Measurements from ENCODE around the gene DCUN1D4. TPM values are rescaled to one million over a fixed set of nuclear protein-coding genes. Genes with fewer than 3 reads are reported as not detected.
"Not testable (repeated sequence)": the region's sequence is repeated elsewhere in the genome, so short reads cannot be mapped to it uniquely, and the experiment has no call there.

The DCUN1D4 gene
- total and polyA plus RNA-seq, 9 donors, result 18.5 to 25.8 (median 21.7) TPM

DNA sequence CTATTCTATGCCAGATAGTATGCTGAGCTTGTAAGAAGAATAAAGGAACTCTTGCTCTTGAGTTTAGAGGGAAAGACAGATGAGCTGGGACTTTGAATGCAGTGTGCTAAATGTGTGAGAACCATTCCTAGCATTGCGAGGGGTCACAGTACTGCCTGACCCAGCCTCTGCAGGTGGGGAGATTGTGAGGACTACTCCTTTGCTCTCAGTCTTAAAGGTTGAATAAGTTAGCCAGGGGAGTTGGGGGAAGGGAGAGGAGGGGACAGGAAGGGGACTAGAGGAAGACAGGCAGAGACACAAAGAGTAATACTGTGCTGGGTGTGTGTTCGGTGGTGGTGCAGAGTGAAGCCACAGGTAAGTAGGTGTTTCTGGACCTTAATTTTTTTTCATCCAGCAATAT, 41.7 kb downstream of the DCUN1D4 start:
- Histone ChIP-seq H3K4me3 (ENCODE audit: low read length) (no peak overlapping the region), H3K27me3 (ENCODE audit: control insufficient read depth, insufficient read depth, low read length) (no peaks in the 10 kb centered on the region), H3K27ac (ENCODE audit: low read length) (no peak overlapping the region), H3K36me3 (ENCODE audit: control insufficient read depth, insufficient read depth, low read length) (peaks cover 20% of the 10 kb centered on the region), H3K4me1 (ENCODE audit: control insufficient read depth, insufficient read depth, low read length) (no peaks in the 10 kb centered on the region), H3K9me3 (replicated peaks; ENCODE audit: control insufficient read depth, low read depth, low read length) (no peaks in the 10 kb centered on the region)
- DNase-seq, result no peak
- 100% methylated on average over 1 of the region's 2 CpGs for WGBS (ENCODE audit: insufficient coverage)

DNA sequence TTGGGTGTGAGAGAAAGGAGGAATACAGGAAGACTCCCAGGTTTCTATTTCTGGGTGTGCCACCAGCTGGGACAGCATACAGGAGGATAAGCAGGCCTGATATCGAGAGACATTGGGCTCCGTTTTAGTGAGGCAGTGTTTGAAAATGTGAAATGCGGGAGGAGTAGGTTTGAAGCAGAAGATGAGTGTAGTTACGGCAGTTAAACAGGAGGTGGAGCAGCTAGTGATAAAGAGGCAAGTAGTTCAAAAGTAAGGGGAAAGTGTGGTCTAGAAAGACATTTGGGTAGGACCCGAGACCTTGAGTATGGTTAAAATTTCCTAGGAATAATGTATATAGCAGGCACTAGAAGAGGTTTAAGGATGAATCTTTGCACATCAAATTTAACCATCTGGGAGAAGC, 42.4 kb downstream of the DCUN1D4 start:
- Histone ChIP-seq H3K27me3 (ENCODE audit: control insufficient read depth, insufficient read depth, low read length) (no peaks in the 10 kb centered on the region), H3K36me3 (ENCODE audit: control insufficient read depth, insufficient read depth, low read length) (peaks cover 21% of the 10 kb centered on the region)
- WGBS (ENCODE audit: insufficient coverage), result 65% methylated on average over 4 of the region's 5 CpGs

DNA sequence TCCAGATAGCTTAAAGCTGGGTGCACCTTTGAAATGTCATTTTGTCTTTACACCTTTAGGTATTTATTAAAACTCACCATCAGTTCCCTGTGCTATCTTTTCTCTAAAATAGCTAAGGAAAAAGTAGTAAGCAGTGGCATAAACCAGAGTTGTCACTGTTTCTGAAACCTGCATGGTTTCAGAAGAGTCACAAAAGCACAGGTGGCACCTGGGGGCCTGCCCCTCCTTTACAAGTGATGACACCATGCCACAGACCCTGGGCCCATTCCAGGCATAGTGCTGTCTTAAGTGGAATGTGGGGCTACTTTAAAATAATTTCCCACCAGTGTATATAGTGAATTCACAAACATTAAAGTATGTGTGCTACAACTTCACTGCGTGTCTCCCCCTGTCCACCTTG, 47.8 kb downstream of the DCUN1D4 start:
- WGBS (ENCODE audit: insufficient coverage), result no CpG with 5 or more reads among the region's 1 CpG
- H3K36me3 ChIP-seq (ENCODE audit: control insufficient read depth, insufficient read depth, low read length), result peaks cover 21% of the 10 kb centered on the region
- no peak for DNase-seq

More for the DNA sequence above, 42.4 kb downstream of the DCUN1D4 start:
- Histone ChIP-seq H3K9me3 (replicated peaks; ENCODE audit: control insufficient read depth, low read depth, low read length) (no peaks in the 10 kb centered on the region), H3K4me1 (ENCODE audit: control insufficient read depth, insufficient read depth, low read length) (no peaks in the 10 kb centered on the region), H3K27ac (ENCODE audit: low read length) (no peak overlapping the region), H3K4me3 (ENCODE audit: low read length) (no peak overlapping the region)
- peak; percentile 12 for DNase-seq

DNA sequence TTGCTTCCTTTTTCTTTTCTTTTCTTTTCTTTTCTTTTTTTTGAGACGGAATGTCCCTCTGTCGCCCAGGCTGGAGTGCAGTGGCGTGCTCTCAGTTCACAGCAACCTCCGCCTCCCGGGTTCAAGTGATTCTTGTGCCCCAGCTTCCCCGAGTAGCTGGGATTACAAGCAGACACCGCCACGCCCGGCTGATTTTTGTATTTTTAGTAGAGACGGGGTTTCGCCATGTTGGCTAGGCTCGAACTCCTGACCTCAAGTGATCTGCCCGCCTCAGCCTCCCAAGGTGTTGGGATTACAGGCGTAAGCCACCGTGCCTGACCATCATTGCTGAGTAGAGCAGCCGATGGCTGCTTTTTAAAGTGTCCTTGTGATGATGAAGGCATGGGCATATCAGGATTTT, 50.4 kb downstream of the DCUN1D4 start:
- not testable (repeated sequence) for H3K4me3 ChIP-seq (ENCODE audit: low read length); H3K27me3 ChIP-seq (ENCODE audit: control insufficient read depth, insufficient read depth, low read length); H3K9me3 ChIP-seq (replicated peaks; ENCODE audit: control insufficient read depth, low read depth, low read length); H3K4me1 ChIP-seq (ENCODE audit: control insufficient read depth, insufficient read depth, low read length); DNase-seq; H3K27ac ChIP-seq (ENCODE audit: low read length)
- peaks cover 23% of the 10 kb centered on the region for H3K36me3 ChIP-seq (ENCODE audit: control insufficient read depth, insufficient read depth, low read length)
- WGBS (ENCODE audit: insufficient coverage), result 94% methylated on average over 13 of the region's 16 CpGs

More for the DNA sequence above, 47.8 kb downstream of the DCUN1D4 start:
- H3K4me1 ChIP-seq (ENCODE audit: control insufficient read depth, insufficient read depth, low read length), result no peaks in the 10 kb centered on the region
- H3K27ac ChIP-seq (ENCODE audit: low read length), result no peak overlapping the region
- no peak overlapping the region for H3K4me3 ChIP-seq (ENCODE audit: low read length)
- no peaks in the 10 kb centered on the region for H3K27me3 ChIP-seq (ENCODE audit: control insufficient read depth, insufficient read depth, low read length)
- H3K9me3 ChIP-seq (replicated peaks; ENCODE audit: control insufficient read depth, low read depth, low read length), result no peaks in the 10 kb centered on the region

DNA sequence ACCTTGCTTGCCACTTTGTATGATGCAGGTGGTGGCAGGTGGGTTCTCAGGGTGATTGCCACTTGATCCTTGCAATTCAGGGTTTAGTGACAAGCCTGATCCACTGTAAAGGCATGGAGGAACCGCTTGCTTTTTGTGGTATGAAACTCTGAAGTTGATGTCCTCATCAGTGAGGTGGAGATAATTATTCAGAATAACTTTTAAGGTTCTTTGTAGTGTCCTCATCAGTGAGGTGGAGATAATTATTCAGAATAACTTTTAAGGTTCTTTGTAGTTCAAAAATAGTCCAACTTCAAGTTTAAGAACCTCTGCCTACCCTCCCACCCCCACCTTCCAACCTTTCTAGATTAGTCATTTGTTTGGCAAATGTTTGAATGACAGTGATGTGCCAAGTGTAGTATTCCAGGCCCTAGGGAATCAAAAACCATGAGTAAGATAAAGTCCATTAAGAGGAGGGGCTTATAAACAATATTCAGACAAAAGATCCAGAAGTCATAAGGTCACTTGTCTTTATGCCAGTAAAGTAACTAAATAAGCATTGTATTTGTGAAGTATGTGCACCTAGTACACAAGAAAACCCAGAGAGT, 51.2 kb downstream of the DCUN1D4 start:
- WGBS (ENCODE audit: insufficient coverage), result 100% methylated on average over 1 of the region's 1 CpG
- no peak for DNase-seq
- Histone ChIP-seq H3K4me1 (ENCODE audit: control insufficient read depth, insufficient read depth, low read length) (no peaks in the 10 kb centered on the region), H3K27me3 (ENCODE audit: control insufficient read depth, insufficient read depth, low read length) (no peaks in the 10 kb centered on the region), H3K36me3 (ENCODE audit: control insufficient read depth, insufficient read depth, low read length) (peaks cover 19% of the 10 kb centered on the region), H3K27ac (ENCODE audit: low read length) (no peak overlapping the region), H3K4me3 (ENCODE audit: low read length) (no peak overlapping the region), H3K9me3 (replicated peaks; ENCODE audit: control insufficient read depth, low read depth, low read length) (no peaks in the 10 kb centered on the region)

DNA sequence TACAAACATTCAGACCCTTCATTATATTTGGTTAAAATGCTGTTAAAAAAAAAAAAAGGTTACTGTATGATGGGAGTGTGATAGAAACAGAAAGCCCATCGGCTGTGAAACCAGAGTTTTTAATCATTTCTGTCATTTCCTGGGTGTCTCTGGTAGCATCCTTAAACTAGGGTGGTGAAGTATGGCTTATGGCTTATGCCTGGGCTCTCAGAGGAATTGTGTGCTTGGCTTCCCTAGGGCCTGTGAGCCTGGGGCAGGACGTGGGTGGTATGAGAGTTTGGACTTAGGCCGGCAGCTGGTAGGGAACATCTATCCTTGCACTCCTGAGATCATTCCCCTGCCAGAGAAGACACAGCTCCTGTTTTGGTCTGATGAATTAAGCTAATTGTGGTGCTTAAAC, 52.2 kb downstream of the DCUN1D4 start:
- Histone ChIP-seq H3K4me1 (ENCODE audit: control insufficient read depth, insufficient read depth, low read length) (no peaks in the 10 kb centered on the region), H3K4me3 (ENCODE audit: low read length) (no peak overlapping the region), H3K27ac (ENCODE audit: low read length) (no peak overlapping the region), H3K27me3 (ENCODE audit: control insufficient read depth, insufficient read depth, low read length) (no peaks in the 10 kb centered on the region), H3K36me3 (ENCODE audit: control insufficient read depth, insufficient read depth, low read length) (peaks cover 19% of the 10 kb centered on the region), H3K9me3 (replicated peaks; ENCODE audit: control insufficient read depth, low read depth, low read length) (no peaks in the 10 kb centered on the region)
- DNase-seq, result no peak
- 100% methylated on average over 1 of the region's 3 CpGs for WGBS (ENCODE audit: insufficient coverage)

DNA sequence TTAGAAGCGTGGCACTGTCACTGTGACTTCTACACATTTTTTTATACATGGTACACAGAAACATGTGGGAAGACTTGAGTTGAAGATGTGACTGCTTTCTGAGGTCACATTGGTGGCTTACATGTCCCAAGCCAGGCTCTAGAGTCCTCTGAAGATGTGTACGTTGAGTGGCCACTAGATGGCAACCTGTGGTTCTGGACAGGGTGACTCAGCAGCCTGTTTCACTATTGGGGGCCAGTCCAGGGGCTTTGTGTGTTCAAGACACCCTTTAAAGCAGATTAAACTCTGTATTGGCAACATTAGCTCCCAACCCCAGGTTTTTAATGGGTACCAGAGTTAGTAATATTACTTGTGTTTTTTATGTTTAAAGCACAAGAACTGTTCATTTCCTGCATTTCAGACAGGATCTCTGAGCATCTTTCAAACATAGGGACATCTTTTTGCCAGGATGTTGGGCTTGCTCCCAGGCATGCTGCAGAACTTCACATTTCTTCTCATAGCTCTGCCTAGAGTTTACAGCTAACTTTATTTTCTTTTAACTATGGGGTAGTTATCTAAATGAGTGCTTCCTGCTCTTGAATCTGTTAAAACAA, 53.0 kb downstream of the DCUN1D4 start:
- no peaks in the 10 kb centered on the region for H3K27me3 ChIP-seq (ENCODE audit: control insufficient read depth, insufficient read depth, low read length)
- H3K4me1 ChIP-seq (ENCODE audit: control insufficient read depth, insufficient read depth, low read length), result no peaks in the 10 kb centered on the region
- WGBS (ENCODE audit: insufficient coverage), result no CpG with 5 or more reads among the region's 2 CpGs
- H3K4me3 ChIP-seq (ENCODE audit: low read length), result no peak overlapping the region
- peak; percentile 74 for DNase-seq
- H3K27ac ChIP-seq (ENCODE audit: low read length), result no peak overlapping the region
- H3K36me3 ChIP-seq (ENCODE audit: control insufficient read depth, insufficient read depth, low read length), result peaks cover 21% of the 10 kb centered on the region
- no peaks in the 10 kb centered on the region for H3K9me3 ChIP-seq (replicated peaks; ENCODE audit: control insufficient read depth, low read depth, low read length)

DNA sequence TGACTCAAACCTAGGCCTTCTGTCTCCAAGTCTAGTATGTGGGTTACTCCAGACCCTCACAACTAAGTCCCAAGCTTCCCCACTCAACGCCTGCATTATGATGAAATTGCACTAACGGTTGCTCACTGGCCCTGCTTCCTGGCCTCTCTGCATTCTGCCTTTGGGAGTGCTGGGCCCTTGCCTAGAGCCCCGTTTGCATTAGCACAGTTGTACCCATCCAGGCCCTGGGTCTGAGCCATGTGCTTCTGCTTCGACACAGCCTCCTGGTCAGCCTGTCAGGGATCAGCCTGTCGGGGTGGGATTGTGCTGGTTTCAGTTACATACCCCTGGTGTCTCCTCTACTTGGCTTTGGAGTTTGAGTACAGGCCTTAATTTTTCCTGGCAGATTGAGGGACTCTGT, 58.4 kb downstream of the DCUN1D4 start:
- DNase-seq, result no peak
- Histone ChIP-seq H3K4me1 (ENCODE audit: control insufficient read depth, insufficient read depth, low read length) (no peaks in the 10 kb centered on the region), H3K27ac (ENCODE audit: low read length) (no peak overlapping the region), H3K27me3 (ENCODE audit: control insufficient read depth, insufficient read depth, low read length) (no peaks in the 10 kb centered on the region), H3K4me3 (ENCODE audit: low read length) (no peak overlapping the region), H3K36me3 (ENCODE audit: control insufficient read depth, insufficient read depth, low read length) (peaks cover 38% of the 10 kb centered on the region), H3K9me3 (replicated peaks; ENCODE audit: control insufficient read depth, low read depth, low read length) (no peaks in the 10 kb centered on the region)
- 78% methylated on average over 3 of the region's 5 CpGs for WGBS (ENCODE audit: insufficient coverage)

DNA sequence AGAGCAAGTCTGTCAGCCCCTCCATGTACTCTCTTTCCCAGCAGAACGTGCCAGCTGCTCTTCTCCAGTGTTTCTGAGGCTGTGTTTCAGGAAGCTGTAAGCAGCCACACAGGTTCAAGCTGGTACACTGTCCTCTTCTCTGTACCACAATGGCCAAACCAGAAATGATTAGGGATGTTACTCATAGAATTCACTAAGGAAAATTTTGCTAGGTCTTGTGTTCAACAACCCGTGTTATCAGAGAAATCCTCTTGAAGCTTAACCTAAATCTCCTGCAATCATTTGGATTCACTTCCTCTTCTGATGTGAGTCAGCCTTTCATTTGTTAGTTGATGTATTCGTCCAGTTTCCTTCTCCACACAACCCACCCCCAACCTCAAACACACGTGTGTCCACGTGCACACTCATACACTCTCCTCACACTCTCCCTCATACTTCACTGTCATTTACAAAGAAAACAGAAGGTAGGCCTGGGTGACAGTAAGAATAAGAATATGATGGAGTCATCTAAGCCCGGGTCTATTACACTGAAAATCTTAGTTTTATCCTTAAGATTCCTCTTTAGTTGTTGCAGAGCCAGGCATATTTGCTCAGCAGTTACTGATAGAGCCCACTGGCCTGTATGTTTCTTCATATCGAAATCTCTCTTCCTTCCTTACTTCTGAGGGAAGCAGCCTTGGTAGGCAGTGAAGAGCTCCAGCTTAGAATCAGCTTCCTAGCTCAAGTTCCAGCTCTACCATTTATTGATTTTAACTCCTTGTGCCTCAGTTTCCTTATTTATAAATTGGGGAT, 63.4 kb downstream of the DCUN1D4 start:
- Histone ChIP-seq H3K27me3 (ENCODE audit: control insufficient read depth, insufficient read depth, low read length) (no peaks in the 10 kb centered on the region), H3K4me1 (ENCODE audit: control insufficient read depth, insufficient read depth, low read length) (no peaks in the 10 kb centered on the region), H3K27ac (ENCODE audit: low read length) (no peak overlapping the region), H3K4me3 (ENCODE audit: low read length) (no peak overlapping the region), H3K36me3 (ENCODE audit: control insufficient read depth, insufficient read depth, low read length) (peaks cover 34% of the 10 kb centered on the region), H3K9me3 (replicated peaks; ENCODE audit: control insufficient read depth, low read depth, low read length) (no peaks in the 10 kb centered on the region)
- WGBS (ENCODE audit: insufficient coverage), result 60% methylated on average over 1 of the region's 7 CpGs
- DNase-seq, result peak; percentile 29

DNA sequence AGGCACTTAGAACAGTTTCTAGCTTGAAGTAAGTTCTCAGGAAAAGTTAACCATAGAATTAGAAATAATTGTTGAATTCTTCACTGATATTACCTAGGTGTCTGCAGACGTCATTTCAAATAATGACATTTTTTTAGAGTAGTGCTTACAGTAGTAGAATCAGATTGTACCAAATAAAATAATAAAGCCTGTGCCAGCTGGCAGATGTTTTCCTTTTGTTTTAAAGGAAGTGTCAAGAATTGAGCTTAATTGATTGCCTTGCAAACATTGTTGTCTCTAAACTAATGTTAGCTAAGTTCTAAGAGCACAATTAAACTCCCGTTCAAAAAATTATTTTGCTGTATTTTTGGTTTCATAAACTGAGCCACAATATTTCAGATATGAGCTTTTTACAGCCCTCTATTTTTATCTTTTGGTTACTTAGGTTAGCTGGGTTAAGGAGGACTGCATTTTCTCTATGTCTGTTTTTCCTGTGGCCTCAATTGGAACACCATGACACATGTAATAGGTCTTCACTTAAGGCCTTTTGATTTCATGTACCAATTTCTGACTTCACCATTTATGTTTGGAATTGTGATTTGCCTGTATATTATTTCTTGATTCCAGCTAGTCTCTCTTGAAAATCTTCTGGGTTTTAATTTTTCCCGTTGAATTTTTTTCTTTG, 64.2 kb downstream of the DCUN1D4 start:
- no peak overlapping the region for H3K4me3 ChIP-seq (ENCODE audit: low read length)
- H3K27ac ChIP-seq (ENCODE audit: low read length), result no peak overlapping the region
- H3K27me3 ChIP-seq (ENCODE audit: control insufficient read depth, insufficient read depth, low read length), result no peaks in the 10 kb centered on the region
- WGBS (ENCODE audit: insufficient coverage), result no CpG with 5 or more reads among the region's 3 CpGs
- H3K36me3 ChIP-seq (ENCODE audit: control insufficient read depth, insufficient read depth, low read length), result peaks cover 32% of the 10 kb centered on the region
- no peak for DNase-seq
- no peaks in the 10 kb centered on the region for H3K9me3 ChIP-seq (replicated peaks; ENCODE audit: control insufficient read depth, low read depth, low read length)
- H3K4me1 ChIP-seq (ENCODE audit: control insufficient read depth, insufficient read depth, low read length), result no peaks in the 10 kb centered on the region

Data from muscle of leg (tissue), 11 donors.